ENCODE results near the gene KRTAP20-3. TPM values are rescaled to one million over a fixed set of nuclear protein-coding genes. Genes with fewer than 3 reads are reported as not detected.

KRTAP20-3 gene
- polyA plus RNA-seq, 3 donors from 2014 or later: not detected

GRCh38 chr21:30634906-30635305 lies 7.8 kb upstream of the KRTAP20-3 start, which contains the start of gene KRTAP20-2:
TSS of gene KRTAP20-2 (plus strand) at chr21:30635206. CDS start at chr21:30635264, 58 bp downstream.
- Mint-ChIP-seq H3K36me3 (no peaks in the 10 kb centered on the region), H3K4me3 (no peak within 1 kb of the TSS), H3K27me3 (ENCODE audit: low read depth in 3 of 3) (peaks cover 0 to 2% (median 0%) of the 10 kb centered on the region in 3 donors), H3K27ac (no peak within 1 kb of the TSS), H3K9me3 (peaks cover 10 to 38% (median 15%) of the 10 kb centered on the region in 6 donors), H3K4me1 (no peaks in the 10 kb centered on the region)
- DNase-seq: no peak

GRCh38 chr21:30638686-30639085 lies 4.0 kb upstream of the KRTAP20-3 start:
- H3K9me3 Mint-ChIP-seq: peaks cover 3 to 42% (median 16%) of the 10 kb centered on the region in 6 donors
- H3K4me1 Mint-ChIP-seq: no peaks in the 10 kb centered on the region
- H3K4me3 Mint-ChIP-seq: no peak overlapping the region
- DNase-seq: no peak
- H3K27me3 Mint-ChIP-seq (ENCODE audit: low read depth in 3 of 3): peaks cover 0 to 4% (median 2%) of the 10 kb centered on the region in 3 donors
- H3K36me3 Mint-ChIP-seq: no peaks in the 10 kb centered on the region
- H3K27ac Mint-ChIP-seq: no peak overlapping the region

- H3K9me3 Mint-ChIP-seq: peaks cover 5 to 46% (median 24%) of the 10 kb centered on the region in 6 donors
- H3K27me3 Mint-ChIP-seq (ENCODE audit: low read depth in 3 of 3): peaks cover 0 to 4% (median 0%) of the 10 kb centered on the region in 3 donors
- H3K4me3 Mint-ChIP-seq: no peak overlapping the region
- H3K36me3 Mint-ChIP-seq: no peaks in the 10 kb centered on the region
- DNase-seq: no peak
- H3K4me1 Mint-ChIP-seq: no peaks in the 10 kb centered on the region
- no peak overlapping the region for H3K27ac Mint-ChIP-seq
Observed at GRCh38 chr21:30646904-30647414, 4.3 kb downstream of the KRTAP20-3 start.

- Mint-ChIP-seq H3K27ac (no peak overlapping the region), H3K36me3 (no peaks in the 10 kb centered on the region), H3K9me3 (peaks cover 10 to 30% (median 15%) of the 10 kb centered on the region in 6 donors), H3K27me3 (ENCODE audit: low read depth in 3 of 3) (no peaks in the 10 kb centered on the region), H3K4me3 (no peak overlapping the region), H3K4me1 (no peaks in the 10 kb centered on the region)
- no peak for DNase-seq
Observed at GRCh38 chr21:30652891-30653290, 10.2 kb downstream of the KRTAP20-3 start.

- no peak for DNase-seq
- peaks cover 0 to 2% (median 0%) of the 10 kb centered on the region in 3 donors for H3K27me3 Mint-ChIP-seq (ENCODE audit: low read depth in 3 of 3)
Observed at GRCh38 chr21:30668776-30669175, 26.1 kb downstream of the KRTAP20-3 start.

GRCh38 chr21:30672985-30673650 lies 30.5 kb downstream of the KRTAP20-3 start:
- no peak overlapping the region for H3K27ac Mint-ChIP-seq
- no peaks in the 10 kb centered on the region for H3K4me1 Mint-ChIP-seq
- no peak overlapping the region for H3K4me3 Mint-ChIP-seq
- peaks cover 0 to 3% (median 0%) of the 10 kb centered on the region in 3 donors for H3K36me3 Mint-ChIP-seq
- H3K27me3 Mint-ChIP-seq (ENCODE audit: low read depth in 3 of 3): peaks cover 0 to 3% (median 2%) of the 10 kb centered on the region in 3 donors
- H3K9me3 Mint-ChIP-seq: peaks cover 2 to 59% (median 17%) of the 10 kb centered on the region in 6 donors
- DNase-seq: no peak

More at GRCh38 chr21:30668776-30669175, 26.1 kb downstream of the KRTAP20-3 start:
- peaks cover 0 to 3% (median 0%) of the 10 kb centered on the region in 3 donors for H3K36me3 Mint-ChIP-seq
- H3K27ac Mint-ChIP-seq: no peak overlapping the region
- no peak overlapping the region for H3K4me3 Mint-ChIP-seq
- peaks cover 2 to 44% (median 17%) of the 10 kb centered on the region in 6 donors for H3K9me3 Mint-ChIP-seq
- H3K4me1 Mint-ChIP-seq: no peaks in the 10 kb centered on the region

GRCh38 chr21:30674312-30674711 lies 31.6 kb downstream of the KRTAP20-3 start:
- peaks cover 0 to 3% (median 0%) of the 10 kb centered on the region in 3 donors for H3K36me3 Mint-ChIP-seq
- H3K27ac Mint-ChIP-seq: no peak overlapping the region
- H3K4me3 Mint-ChIP-seq: no peak overlapping the region
- H3K27me3 Mint-ChIP-seq (ENCODE audit: low read depth in 3 of 3): peaks cover 0 to 3% (median 2%) of the 10 kb centered on the region in 3 donors
- peaks cover 2 to 56% (median 19%) of the 10 kb centered on the region in 6 donors for H3K9me3 Mint-ChIP-seq
- no peaks in the 10 kb centered on the region for H3K4me1 Mint-ChIP-seq
- DNase-seq: no peak

- Mint-ChIP-seq H3K4me1 (no peaks in the 10 kb centered on the region), H3K4me3 (no peak overlapping the region), H3K36me3 (peaks cover 0 to 3% (median 0%) of the 10 kb centered on the region in 3 donors), H3K9me3 (peaks cover 0 to 44% (median 13%) of the 10 kb centered on the region in 6 donors), H3K27me3 (ENCODE audit: low read depth in 3 of 3) (peaks cover 0 to 3% (median 0%) of the 10 kb centered on the region in 3 donors), H3K27ac (no peak overlapping the region)
- DNase-seq: no peak
Observed at GRCh38 chr21:30676737-30677136, 34.1 kb downstream of the KRTAP20-3 start.

- no peak for DNase-seq
- no peak overlapping the region for H3K27ac Mint-ChIP-seq
- H3K9me3 Mint-ChIP-seq: peaks cover 5 to 33% (median 10%) of the 10 kb centered on the region in 6 donors
- peaks cover 0 to 2% (median 2%) of the 10 kb centered on the region in 3 donors for H3K27me3 Mint-ChIP-seq (ENCODE audit: low read depth in 3 of 3)
- H3K4me1 Mint-ChIP-seq: no peaks in the 10 kb centered on the region
- H3K4me3 Mint-ChIP-seq: no peak overlapping the region
- H3K36me3 Mint-ChIP-seq: peaks cover 0 to 3% (median 0%) of the 10 kb centered on the region in 3 donors
Observed at GRCh38 chr21:30680586-30680985, 37.9 kb downstream of the KRTAP20-3 start.

GRCh38 chr21:30684506-30684905 lies 41.8 kb downstream of the KRTAP20-3 start:
- Mint-ChIP-seq H3K4me3 (no peak overlapping the region), H3K9me3 (peaks cover 3 to 29% (median 11%) of the 10 kb centered on the region in 6 donors)

GRCh38 chr21:30689822-30690221 lies 47.2 kb downstream of the KRTAP20-3 start:
- Mint-ChIP-seq H3K4me1 (no peaks in the 10 kb centered on the region), H3K27me3 (ENCODE audit: low read depth in 3 of 3) (peaks cover 0 to 2% (median 0%) of the 10 kb centered on the region in 3 donors), H3K4me3 (no peak overlapping the region), H3K27ac (no peak overlapping the region), H3K36me3 (no peaks in the 10 kb centered on the region), H3K9me3 (peaks cover 3 to 23% (median 11%) of the 10 kb centered on the region in 6 donors)
- no peak for DNase-seq

More at GRCh38 chr21:30684506-30684905, 41.8 kb downstream of the KRTAP20-3 start:
- no peak for DNase-seq
- peaks cover 0 to 3% (median 0%) of the 10 kb centered on the region in 3 donors for H3K36me3 Mint-ChIP-seq
- no peak overlapping the region for H3K27ac Mint-ChIP-seq
- H3K4me1 Mint-ChIP-seq: no peaks in the 10 kb centered on the region
- H3K27me3 Mint-ChIP-seq (ENCODE audit: low read depth in 3 of 3): peaks cover 0 to 2% (median 1%) of the 10 kb centered on the region in 3 donors

Other genes starting within 250 kb of the KRTAP20-3 start
- gene KRTAP13-1, start 246.8 kb upstream of the KRTAP20-3 start, polyA plus RNA-seq: not detected
- gene KRTAP13-3, start 216.9 kb upstream of the KRTAP20-3 start, polyA plus RNA-seq: not detected
- gene KRTAP13-4, start 212.6 kb upstream of the KRTAP20-3 start, polyA plus RNA-seq: not detected
- not detected for gene KRTAP15-1, start 202.6 kb upstream of the KRTAP20-3 start, polyA plus RNA-seq
- gene KRTAP19-1, start 162.5 kb upstream of the KRTAP20-3 start, polyA plus RNA-seq: not detected
- gene KRTAP19-2, start 155.4 kb upstream of the KRTAP20-3 start, polyA plus RNA-seq: not detected
- gene KRTAP19-3, start 150.9 kb upstream of the KRTAP20-3 start, polyA plus RNA-seq: not detected
- not detected for gene KRTAP19-4, start 145.7 kb upstream of the KRTAP20-3 start, polyA plus RNA-seq
- not detected for gene KRTAP19-5, start 140.7 kb upstream of the KRTAP20-3 start, polyA plus RNA-seq
- gene KRTAP19-6, start 101.0 kb upstream of the KRTAP20-3 start, polyA plus RNA-seq: not detected
- gene KRTAP19-7, start 81.5 kb upstream of the KRTAP20-3 start, polyA plus RNA-seq: not detected
- not detected for gene KRTAP22-2, start 52.5 kb upstream of the KRTAP20-3 start, polyA plus RNA-seq
- gene KRTAP6-3, start 50.4 kb upstream of the KRTAP20-3 start, polyA plus RNA-seq: not detected
- not detected for gene KRTAP6-2, start 44.0 kb upstream of the KRTAP20-3 start, polyA plus RNA-seq
- gene KRTAP22-1, start 41.8 kb upstream of the KRTAP20-3 start, polyA plus RNA-seq: not detected
- gene KRTAP6-1, start 28.9 kb upstream of the KRTAP20-3 start, polyA plus RNA-seq: not detected
- not detected for gene KRTAP20-1, start 26.4 kb upstream of the KRTAP20-3 start, polyA plus RNA-seq
- gene KRTAP20-4, start 22.2 kb upstream of the KRTAP20-3 start, polyA plus RNA-seq: not detected
- not detected for gene KRTAP20-2, start 7.7 kb upstream of the KRTAP20-3 start, polyA plus RNA-seq
- gene KRTAP21-3, start 75.9 kb downstream of the KRTAP20-3 start, polyA plus RNA-seq: not detected
- not detected for gene KRTAP21-2, start 104.4 kb downstream of the KRTAP20-3 start, polyA plus RNA-seq
- not detected for gene KRTAP21-1, start 112.6 kb downstream of the KRTAP20-3 start, polyA plus RNA-seq
- not detected for gene KRTAP8-1, start 170.4 kb downstream of the KRTAP20-3 start, polyA plus RNA-seq
- gene KRTAP7-1, start 186.9 kb downstream of the KRTAP20-3 start, polyA plus RNA-seq: not detected
- not detected for gene KRTAP11-1, start 238.7 kb downstream of the KRTAP20-3 start, polyA plus RNA-seq

Data from immature natural killer cell (primary cell).